HAP-1 (cell line): ENCODE measurements around the gene AHCYL1.
"Not testable (repeated sequence)": the region's sequence is repeated elsewhere in the genome, so short reads cannot be mapped to it uniquely, and the experiment has no call there.

Source experiments
- DNase-seq, 2 experiments: peaks; one replicate each; pipeline ENCODE4 v3.0.0-alpha.2; 2016 to 2020; ENCODE audit warnings: low spot score in 2 of 2
- H3K27me3 ChIP-seq: fragments of 250-450 bp; sonication (Bioruptor Pico); 2 replicates; pipeline ENCODE4 v1.5.1; 2020; ENCODE audit warnings: low read depth, mild to moderate bottlenecking, moderate library complexity
- H3K36me3 ChIP-seq: fragments of 250-450 bp; sonication (Bioruptor Pico); replicated peaks from 2 replicates; pipeline ENCODE4 v1.5.1; 2020; ENCODE audit warnings: mild to moderate bottlenecking
- H3K4me1 ChIP-seq: fragments of 250-450 bp; sonication (Bioruptor Pico); 2 replicates; pipeline ENCODE4 v1.5.1; 2020; ENCODE audit warnings: mild to moderate bottlenecking
- H3K4me3 ChIP-seq: fragments of 250-450 bp; sonication (Bioruptor Pico); 2 replicates; pipeline ENCODE4 v1.5.1; 2020; ENCODE audit warnings: mild to moderate bottlenecking, moderate library complexity
- H3K9me3 ChIP-seq: fragments of 250-450 bp; sonication (Bioruptor Pico); 2 replicates; pipeline ENCODE4 v1.5.1; 2020; ENCODE audit warnings: mild to moderate bottlenecking, moderate library complexity
- in situ Hi-C: fragments of 300-500 bp; cut with MboI; formaldehyde crosslinking; loops from 3 replicates; pipeline ENCODE4 v1.14.3; 2020; ENCODE audit warnings: low sequenced_read_pairs, inconsistent platforms, mixed read lengths

Gene AHCYL1

DNA sequence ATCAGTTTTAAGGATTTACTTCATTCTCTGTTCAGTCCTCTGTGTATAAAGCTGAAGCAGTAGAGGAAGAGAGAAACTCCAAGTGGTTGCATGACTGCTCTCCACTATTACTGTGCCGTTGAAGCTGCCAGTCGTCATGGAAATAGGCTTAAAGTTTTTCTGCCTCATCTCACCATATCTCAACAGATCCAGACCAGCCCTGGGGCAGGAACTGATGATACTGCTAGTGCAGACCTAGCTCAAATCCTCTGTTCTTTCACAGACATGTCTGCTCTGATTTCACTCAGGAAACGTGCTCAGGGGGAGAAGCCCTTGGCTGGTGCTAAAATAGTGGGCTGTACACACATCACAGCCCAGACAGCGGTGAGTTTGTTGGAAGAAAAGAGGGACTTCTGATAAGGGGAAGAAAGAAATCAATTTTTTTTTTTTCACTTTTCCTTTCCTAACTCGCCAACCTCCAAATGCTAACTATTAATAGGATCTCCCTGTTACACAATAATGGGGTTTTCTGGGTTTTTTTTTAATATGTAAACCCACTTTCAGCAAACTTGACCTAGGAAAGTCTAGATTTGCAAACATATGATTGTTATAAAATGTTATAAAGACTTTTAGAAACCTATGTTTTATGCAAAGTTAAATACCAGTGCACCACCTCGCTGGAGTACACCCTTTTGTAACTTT lies 27.7 kb downstream of the AHCYL1 start:
- Histone ChIP-seq H3K4me3 (no peak overlapping the region), H3K27me3 (no peaks in the 10 kb centered on the region), H3K4me1 (peaks cover 17% of the 10 kb centered on the region), H3K36me3 (peaks cover 53% of the 10 kb centered on the region), H3K9me3 (no peaks in the 10 kb centered on the region)
- no peak for DNase-seq
- in situ Hi-C loops: no loop called here

DNA sequence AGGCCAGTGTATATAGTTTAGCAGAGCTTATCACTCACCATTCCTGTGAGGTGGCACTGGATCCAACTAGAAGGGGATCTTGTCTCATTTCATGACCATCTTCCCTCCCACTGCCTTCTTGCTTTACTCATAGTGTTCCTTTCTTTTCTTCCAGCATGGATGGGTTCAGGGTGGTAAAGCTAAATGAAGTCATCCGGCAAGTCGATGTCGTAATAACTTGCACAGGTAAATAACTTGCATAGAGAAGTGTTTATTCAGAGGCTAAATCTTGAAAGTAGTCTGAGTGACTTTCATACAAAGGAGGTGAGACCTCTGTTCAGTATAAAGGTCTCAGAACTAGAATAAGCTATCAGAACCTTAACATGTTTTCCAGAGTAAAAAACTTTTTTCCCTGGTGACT lies 33.2 kb downstream of the AHCYL1 start:
- H3K4me3 ChIP-seq: no peak overlapping the region
- in situ Hi-C loops: no loop called here
- H3K27me3 ChIP-seq: no peaks in the 10 kb centered on the region
- H3K4me1 ChIP-seq: no peaks in the 10 kb centered on the region
- DNase-seq: no peak
- peaks cover 80% of the 10 kb centered on the region for H3K36me3 ChIP-seq
- no peaks in the 10 kb centered on the region for H3K9me3 ChIP-seq

GRCh38 chr1:110018396-110018795 lies 33.8 kb downstream of the AHCYL1 start:
- DNase-seq: no peak
- H3K9me3 ChIP-seq: no peaks in the 10 kb centered on the region
- no peaks in the 10 kb centered on the region for H3K4me1 ChIP-seq
- H3K36me3 ChIP-seq: peaks cover 84% of the 10 kb centered on the region
- in situ Hi-C loops: no loop called here
- H3K27me3 ChIP-seq: no peaks in the 10 kb centered on the region
- no peak overlapping the region for H3K4me3 ChIP-seq

GRCh38 chr1:110019770-110020169 lies 35.2 kb downstream of the AHCYL1 start:
- H3K4me3 ChIP-seq: no peak overlapping the region
- no peaks in the 10 kb centered on the region for H3K4me1 ChIP-seq
- H3K9me3 ChIP-seq: no peaks in the 10 kb centered on the region
- H3K27me3 ChIP-seq: no peaks in the 10 kb centered on the region
- peaks cover 83% of the 10 kb centered on the region for H3K36me3 ChIP-seq
- no peak for DNase-seq
- in situ Hi-C loops: no loop called here

DNA sequence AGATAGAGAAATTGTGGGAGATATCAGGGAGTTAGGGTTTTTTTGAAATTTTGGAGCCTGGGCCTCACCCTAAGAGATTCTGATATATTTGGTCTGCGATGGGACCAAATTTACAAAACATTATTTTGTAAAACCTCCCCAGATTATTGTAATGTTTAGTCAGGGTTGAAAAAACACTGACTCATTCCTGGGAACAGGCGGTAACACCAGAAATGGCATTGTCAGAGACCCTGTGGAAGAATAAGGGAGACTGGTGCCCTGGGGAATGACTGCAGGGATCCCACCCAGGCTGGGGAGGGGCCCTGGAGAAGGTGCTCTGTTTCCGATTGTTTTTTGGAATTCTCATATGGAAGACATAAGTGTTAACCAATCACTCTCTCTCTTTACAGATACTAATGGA lies 36.7 kb downstream of the AHCYL1 start:
- peaks cover 68% of the 10 kb centered on the region for H3K36me3 ChIP-seq
- H3K4me3 ChIP-seq: no peak overlapping the region
- in situ Hi-C loops: no loop called here
- H3K27me3 ChIP-seq: no peaks in the 10 kb centered on the region
- no peaks in the 10 kb centered on the region for H3K9me3 ChIP-seq
- DNase-seq: no peak
- H3K4me1 ChIP-seq: no peaks in the 10 kb centered on the region

DNA sequence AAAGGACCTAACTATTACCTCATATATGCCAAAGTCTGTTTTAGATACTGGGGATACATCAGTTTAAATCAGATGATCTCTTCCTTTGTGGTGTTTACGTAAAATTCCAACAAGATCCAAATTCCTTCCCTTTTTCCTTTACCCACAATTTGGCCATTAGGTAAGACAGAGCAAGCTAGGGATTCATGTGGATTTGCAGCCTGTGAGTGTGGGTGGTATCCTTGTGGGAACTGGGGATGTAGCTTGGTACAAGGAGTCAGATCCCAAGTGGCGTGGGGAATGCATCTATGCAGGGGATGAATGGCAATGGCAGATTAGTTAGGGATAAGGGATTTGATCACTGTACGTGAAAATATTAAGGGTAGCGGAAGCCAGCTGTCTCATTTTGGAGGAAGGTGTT lies 40.0 kb downstream of the AHCYL1 start:
- H3K27me3 ChIP-seq: no peaks in the 10 kb centered on the region
- no peak overlapping the region for H3K4me3 ChIP-seq
- DNase-seq: no peak
- no peaks in the 10 kb centered on the region for H3K9me3 ChIP-seq
- H3K36me3 ChIP-seq: peaks cover 35% of the 10 kb centered on the region
- no peaks in the 10 kb centered on the region for H3K4me1 ChIP-seq
- in situ Hi-C loops: no loop called here

GRCh38 chr1:110030687-110031086 lies 46.1 kb downstream of the AHCYL1 start:
- DNase-seq, H3K9me3 ChIP-seq, H3K27me3 ChIP-seq, H3K36me3 ChIP-seq, in situ Hi-C loops, H3K4me3 ChIP-seq: not testable (repeated sequence)
- peaks cover 11% of the 10 kb centered on the region for H3K4me1 ChIP-seq

- in situ Hi-C loops: no loop called here
- peaks cover 11% of the 10 kb centered on the region for H3K4me1 ChIP-seq
Measured at GRCh38 chr1:110032327-110032726, 47.8 kb downstream of the AHCYL1 start.

GRCh38 chr1:110033421-110033820 lies 48.9 kb downstream of the AHCYL1 start:
- no peak for DNase-seq
- in situ Hi-C loops: no loop called here
- no peak overlapping the region for H3K4me3 ChIP-seq

More at GRCh38 chr1:110032327-110032726, 47.8 kb downstream of the AHCYL1 start:
- H3K36me3 ChIP-seq: peaks cover 8% of the 10 kb centered on the region
- H3K9me3 ChIP-seq: no peaks in the 10 kb centered on the region
- no peak for DNase-seq
- no peak overlapping the region for H3K4me3 ChIP-seq
- H3K27me3 ChIP-seq: no peaks in the 10 kb centered on the region

GRCh38 chr1:110034040-110034450 lies 49.5 kb downstream of the AHCYL1 start:
- DNase-seq: no peak
- in situ Hi-C loops: no loop called here
- no peaks in the 10 kb centered on the region for H3K27me3 ChIP-seq

More at GRCh38 chr1:110033421-110033820, 48.9 kb downstream of the AHCYL1 start:
- Histone ChIP-seq H3K4me1 (peaks cover 11% of the 10 kb centered on the region), H3K9me3 (no peaks in the 10 kb centered on the region), H3K36me3 (peaks cover 17% of the 10 kb centered on the region), H3K27me3 (no peaks in the 10 kb centered on the region)

DNA sequence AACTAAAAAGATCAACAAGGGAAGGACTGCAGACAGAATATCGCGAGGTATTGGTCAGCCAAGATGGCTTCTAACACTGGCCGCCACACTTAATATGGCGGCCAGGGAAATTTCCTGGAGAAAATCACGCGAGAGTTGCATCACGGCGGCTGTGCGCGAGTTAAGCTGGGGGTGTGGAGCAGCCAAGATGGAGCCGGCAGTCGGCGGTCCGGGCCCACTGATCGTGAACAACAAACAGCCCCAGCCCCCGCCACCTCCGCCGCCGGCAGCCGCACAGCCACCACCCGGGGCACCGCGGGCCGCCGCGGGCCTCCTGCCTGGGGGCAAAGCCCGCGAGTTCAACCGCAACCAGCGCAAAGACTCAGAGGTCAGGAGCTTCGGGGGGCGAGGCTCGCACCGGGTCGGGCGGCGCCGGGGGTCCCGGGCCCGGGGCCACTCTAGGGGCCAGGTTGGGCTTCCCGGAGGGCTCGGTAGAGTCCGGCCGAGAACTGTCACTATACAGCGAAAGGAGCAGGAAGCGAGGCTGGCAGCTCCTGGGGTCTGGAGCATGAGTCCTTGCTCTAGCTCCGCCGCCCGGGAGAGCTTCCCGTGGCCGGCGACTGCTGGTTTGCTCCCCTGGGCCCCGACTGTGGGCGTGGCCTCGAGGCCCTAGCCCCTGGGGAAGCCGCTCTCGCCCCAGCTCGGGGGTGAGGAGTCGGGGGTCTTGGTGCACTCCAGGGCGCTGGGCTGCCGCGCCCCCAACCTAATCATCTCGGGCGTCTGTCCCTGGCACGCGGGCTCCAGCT lies 50.1 kb downstream of the AHCYL1 start, which contains the start of gene STRIP1:
TSS of gene STRIP1 (plus strand) at position 174 of the 785 bp plus-strand sequence. CDS start at position 188, 14 bp downstream.
- Histone ChIP-seq H3K36me3 (peaks cover 29% of the 10 kb centered on the region), H3K4me3 (peak within 1 kb of the TSS; percentile 90), H3K9me3 (no peaks in the 10 kb centered on the region), H3K4me1 (peaks cover 11% of the 10 kb centered on the region), H3K27me3 (no peaks in the 10 kb centered on the region)
- in situ Hi-C loops: no loop called here
- peak; percentile 91 to 92 for DNase-seq

More at GRCh38 chr1:110034040-110034450, 49.5 kb downstream of the AHCYL1 start:
- Histone ChIP-seq H3K9me3 (no peaks in the 10 kb centered on the region), H3K4me1 (peaks cover 11% of the 10 kb centered on the region), H3K4me3 (peak overlapping the region; percentile 90), H3K36me3 (peaks cover 23% of the 10 kb centered on the region)

- H3K9me3 ChIP-seq: no peaks in the 10 kb centered on the region
- in situ Hi-C loops: no loop called here
- H3K27me3 ChIP-seq: no peaks in the 10 kb centered on the region
- H3K4me3 ChIP-seq: peak overlapping the region; percentile 90
- DNase-seq: no peak
- H3K4me1 ChIP-seq: peaks cover 11% of the 10 kb centered on the region
- peaks cover 35% of the 10 kb centered on the region for H3K36me3 ChIP-seq
Measured at GRCh38 chr1:110035236-110035752, 50.7 kb downstream of the AHCYL1 start.

- in situ Hi-C loops: no loop called here
Measured at GRCh38 chr1:110038271-110038670, 53.7 kb downstream of the AHCYL1 start.

DNA sequence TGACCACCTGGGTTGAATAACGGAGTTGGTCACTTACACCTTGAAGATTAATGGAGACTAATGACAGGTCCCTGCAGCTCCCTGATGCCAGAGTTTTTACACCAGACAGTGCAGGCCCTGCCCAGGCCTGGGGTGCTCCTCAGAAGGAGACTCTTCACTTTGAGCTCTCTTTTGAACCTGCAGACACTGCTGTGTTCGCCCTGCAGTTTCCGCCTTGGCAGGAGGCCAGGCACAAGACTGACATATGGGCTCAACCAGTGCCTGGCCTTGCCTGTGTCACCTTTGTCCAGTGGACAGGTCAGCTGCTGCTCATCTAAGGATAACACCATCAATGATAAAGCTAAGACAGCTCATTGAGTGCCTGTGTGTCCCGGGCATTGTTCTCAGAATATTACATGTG lies 55.1 kb downstream of the AHCYL1 start:
- DNase-seq: no peak
- peaks cover 79% of the 10 kb centered on the region for H3K36me3 ChIP-seq
- in situ Hi-C loops: no loop called here
- H3K9me3 ChIP-seq: no peaks in the 10 kb centered on the region
- no peaks in the 10 kb centered on the region for H3K4me1 ChIP-seq
- H3K27me3 ChIP-seq: no peaks in the 10 kb centered on the region
- no peak overlapping the region for H3K4me3 ChIP-seq

More at GRCh38 chr1:110038271-110038670, 53.7 kb downstream of the AHCYL1 start:
- DNase-seq: no peak
- no peaks in the 10 kb centered on the region for H3K27me3 ChIP-seq
- H3K9me3 ChIP-seq: no peaks in the 10 kb centered on the region
- H3K4me3 ChIP-seq: no peak overlapping the region
- H3K4me1 ChIP-seq: peaks cover 3% of the 10 kb centered on the region; the same call in 1 of the 2 replicates
- peaks cover 65% of the 10 kb centered on the region for H3K36me3 ChIP-seq
